NCI-H82 (cell line): ENCODE results near the gene KCNK10.

Experiments
- DNase-seq: peaks from one replicate; lab custom pipeline; 2025; lab: John Stamatoyannopoulos, UW

KCNK10 gene

DNA sequence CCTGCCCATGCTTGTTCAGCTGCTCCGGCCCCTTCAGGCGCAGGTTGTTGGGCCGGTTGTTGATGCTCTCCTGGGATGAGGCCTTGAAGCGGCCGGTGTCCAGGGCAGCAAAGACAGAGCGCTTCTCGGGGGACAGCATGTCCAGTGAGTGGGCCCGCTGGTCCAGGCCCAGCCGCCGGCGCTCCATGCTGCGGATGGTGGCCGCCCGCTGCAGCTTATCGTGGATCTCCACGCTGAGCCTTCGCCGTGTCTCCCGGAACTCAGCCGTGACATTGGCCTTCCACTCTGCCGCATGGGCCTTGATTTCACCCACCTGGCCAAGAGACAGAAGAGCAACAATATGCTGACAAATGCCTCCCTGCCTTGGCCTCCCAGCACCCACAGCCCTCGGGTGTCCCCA is 137.2 kb downstream of the KCNK10 start:
- DNase-seq: no peak

DNA sequence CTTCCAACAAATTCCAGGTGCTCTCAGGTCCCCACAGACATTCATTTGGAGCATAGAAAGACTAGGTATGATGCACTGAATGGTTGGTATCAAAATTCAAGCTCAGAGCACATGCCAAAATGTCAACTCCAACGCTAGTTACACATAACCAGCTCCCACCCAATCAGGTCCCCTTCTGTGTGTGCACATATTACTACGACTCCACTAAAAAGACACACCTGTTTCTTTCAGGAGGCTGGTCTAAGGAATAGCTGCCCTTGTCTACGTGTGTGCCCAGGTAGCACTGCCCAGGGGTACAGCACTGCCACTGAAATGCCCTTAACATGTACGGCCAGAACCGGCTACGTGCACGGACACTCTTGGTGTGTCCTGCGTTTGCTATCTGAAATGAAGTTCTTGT is 138.1 kb downstream of the KCNK10 start:
- no peak for DNase-seq

DNA sequence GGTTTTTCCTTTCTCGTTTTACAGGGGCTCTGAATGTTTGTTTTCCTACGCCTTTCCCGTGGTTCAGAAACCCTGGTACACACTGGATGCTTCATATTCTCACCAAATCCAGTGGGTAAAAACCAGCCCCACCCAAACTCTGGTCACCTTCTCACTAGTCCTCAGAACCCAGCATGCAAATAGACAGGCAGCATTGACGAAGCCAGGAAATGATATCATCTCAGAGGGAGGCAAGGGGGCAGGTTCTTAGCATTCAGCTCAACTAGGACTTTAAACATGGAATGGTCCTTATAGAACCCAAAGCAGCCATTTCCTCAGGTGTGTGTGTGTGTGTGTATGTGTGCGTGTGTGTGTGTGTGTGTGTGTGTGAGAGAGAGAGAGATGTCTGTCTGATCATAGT is 142.0 kb downstream of the KCNK10 start:
- no peak for DNase-seq

DNA sequence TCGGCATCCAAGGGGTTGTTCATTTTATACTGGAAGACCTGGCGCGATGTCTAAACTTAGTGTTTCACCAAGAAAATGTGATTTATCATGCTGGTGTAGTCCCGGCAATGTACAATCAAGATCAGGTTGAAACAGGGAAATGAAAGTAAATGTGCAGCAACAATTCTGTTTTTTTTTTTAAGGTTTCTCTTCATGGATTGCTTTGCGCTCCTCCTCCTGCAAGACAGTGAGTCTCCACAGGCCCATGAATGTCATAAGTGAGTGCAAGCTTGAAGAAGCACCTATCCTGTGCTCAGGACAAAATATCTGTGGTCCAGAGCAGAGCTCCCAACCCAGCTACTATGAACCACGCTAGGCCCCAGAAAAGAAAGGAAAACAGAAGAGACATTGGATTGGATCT is 143.4 kb downstream of the KCNK10 start:
- no peak for DNase-seq

DNA sequence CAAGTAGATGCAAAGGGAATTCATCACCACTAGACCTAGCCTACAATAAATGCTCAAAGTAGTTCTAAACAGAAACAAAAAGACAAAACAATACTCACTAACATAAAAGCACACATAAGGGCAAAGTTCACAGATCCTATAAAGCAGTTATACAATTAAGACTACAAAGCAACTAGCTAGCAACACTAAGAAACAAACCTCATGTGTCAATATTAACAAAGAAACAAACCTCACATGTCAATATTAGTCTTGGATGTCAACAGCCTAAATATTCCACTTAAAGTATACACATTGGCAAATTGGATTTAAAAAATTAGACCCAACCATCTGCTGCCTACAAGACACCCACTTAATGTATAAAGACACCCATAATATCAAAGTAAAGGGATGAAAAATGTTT is 152.7 kb downstream of the KCNK10 start:
- peak; percentile 9 for DNase-seq

DNA sequence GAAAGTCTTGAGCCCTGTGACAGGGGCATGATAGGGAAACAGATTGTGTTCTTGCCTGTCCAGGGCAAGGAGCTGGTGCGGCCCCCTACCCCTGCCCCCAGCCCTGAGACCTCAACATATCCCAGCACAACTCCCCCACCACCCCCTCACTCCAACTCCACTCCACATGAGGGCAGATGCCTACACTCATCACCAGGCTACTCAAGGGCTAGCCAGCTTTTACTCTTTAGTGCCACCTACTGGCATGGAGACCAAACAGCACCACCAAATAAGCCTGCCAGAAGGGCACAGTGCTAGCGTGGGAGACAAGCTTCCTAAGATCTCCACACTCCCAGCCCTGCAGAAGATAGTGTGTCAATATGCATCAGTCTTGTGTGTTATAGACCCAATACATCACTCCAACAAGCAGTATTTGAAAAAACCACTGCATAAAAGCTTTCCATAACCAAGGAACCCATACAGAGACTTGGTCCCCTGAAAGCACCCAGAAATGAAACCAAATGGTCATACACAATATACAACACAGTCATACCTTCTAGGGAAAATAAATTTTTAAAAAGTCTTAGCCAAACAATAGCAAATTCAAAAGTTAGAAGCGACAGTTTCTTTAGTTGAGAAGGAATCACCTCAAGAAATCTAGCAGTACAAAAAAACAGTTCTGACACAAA is 154.4 kb downstream of the KCNK10 start:
- DNase-seq: peak; percentile 50

DNA sequence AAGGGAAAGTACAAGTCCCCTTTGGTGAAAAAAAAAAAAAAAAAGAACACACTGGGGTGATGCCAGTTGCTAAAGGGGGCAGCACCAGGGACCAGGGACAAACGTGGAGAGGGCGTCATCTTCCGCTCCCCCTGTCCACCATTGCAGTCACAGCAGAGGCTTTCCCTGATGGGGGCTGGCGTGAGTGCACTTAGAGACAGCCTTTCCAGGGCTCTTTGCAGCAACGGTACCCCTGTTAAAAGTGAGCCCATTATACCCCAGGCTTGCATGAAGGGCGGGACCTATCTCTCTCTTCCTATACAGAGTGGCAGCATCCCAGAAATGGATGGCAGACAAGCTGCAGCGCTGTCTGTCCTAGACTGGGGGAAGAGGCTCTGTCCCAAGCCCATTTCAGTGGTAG is 155.0 kb downstream of the KCNK10 start:
- DNase-seq: no peak

DNA sequence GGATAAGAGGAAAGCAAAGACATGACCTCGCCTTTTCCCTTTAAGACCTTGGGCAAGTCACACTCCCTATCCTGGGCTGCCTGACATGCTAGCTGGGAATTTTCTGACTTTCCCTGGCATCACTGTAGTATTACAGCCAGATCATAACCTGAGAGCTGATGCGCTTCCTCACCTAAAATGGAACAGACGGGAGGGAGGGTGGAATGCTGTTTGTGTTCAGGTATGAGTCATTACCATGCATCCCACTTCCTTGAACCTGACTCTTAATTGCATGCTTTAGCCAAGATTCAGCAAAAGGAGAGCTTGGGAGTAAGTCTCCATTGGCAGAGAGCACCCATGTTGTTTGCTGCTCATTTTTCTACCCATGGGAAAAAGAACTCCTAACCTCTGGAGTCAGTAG is 156.5 kb downstream of the KCNK10 start:
- no peak for DNase-seq

DNA sequence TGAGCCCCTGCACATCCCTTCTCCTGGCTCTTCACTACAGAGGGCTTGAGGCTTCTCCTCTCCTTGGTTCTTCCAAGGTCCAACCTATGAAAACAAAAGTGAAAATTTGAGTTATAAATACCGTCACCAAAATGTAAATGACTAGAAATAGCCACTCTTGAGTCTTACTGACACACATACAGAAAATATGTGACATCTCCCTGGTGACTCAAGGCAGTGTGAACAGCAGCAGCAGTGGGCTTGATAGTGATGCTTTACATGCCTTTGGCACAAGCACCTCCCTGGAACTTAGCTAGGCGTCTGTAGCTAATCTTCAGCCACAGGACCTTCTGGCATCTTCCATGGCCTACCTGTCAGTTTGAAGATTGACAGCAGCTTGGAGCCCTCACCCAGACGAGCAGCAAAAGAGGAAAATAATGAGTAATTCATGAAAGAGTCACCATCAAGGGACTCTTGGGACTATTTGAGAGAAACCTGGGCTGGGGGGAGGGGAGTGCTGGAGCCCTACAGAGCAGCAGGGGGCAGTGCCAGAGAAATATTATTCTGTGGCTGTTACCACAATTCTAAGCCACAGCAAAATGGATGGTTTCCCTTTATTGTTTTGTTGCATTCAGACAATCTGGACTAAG is 158.0 kb downstream of the KCNK10 start:
- no peak for DNase-seq

DNA sequence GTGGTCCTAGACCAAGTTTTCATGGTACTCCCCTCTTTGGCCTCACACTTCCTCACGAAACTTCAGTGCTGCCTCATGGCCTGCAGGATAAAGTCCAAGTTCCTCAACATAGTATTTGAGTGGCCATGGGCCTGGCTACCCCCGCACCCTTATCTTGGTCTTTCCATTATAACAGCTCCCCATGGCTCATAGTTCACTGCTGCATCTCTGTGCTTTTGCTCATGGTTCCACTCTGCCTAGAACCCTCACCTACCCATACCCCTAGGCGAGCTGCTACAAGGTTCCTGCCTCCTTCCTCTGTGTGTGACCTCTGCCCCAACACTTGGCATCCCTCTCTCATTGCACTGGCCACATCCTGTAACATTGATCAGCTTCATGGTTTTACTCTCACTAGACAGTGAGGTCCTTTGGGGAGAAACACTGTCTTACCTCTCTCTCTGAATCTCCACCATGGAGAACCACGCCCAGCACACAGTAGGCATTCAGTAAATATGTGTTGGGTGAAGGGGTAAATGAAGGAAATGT is 159.3 kb downstream of the KCNK10 start:
- DNase-seq: no peak

DNA sequence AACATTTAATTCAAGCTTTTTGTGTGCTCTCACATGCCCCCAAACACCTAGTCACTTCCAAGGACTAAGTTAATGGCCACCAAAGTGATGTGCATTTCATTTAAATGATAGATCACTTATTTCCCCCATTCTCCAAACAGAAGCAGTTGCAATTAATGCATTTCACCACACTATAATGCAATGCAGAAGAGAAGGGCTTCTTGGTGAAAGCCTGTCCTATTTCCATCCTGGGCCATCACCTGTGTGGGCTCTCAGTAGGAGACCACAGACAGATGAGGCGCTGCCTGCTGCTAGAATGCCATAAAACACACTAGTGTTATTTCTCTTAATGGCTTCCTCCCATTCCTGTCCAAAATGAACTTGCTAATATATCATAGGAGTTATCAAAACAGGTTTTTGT is 166.9 kb downstream of the KCNK10 start:
- no peak for DNase-seq

DNA sequence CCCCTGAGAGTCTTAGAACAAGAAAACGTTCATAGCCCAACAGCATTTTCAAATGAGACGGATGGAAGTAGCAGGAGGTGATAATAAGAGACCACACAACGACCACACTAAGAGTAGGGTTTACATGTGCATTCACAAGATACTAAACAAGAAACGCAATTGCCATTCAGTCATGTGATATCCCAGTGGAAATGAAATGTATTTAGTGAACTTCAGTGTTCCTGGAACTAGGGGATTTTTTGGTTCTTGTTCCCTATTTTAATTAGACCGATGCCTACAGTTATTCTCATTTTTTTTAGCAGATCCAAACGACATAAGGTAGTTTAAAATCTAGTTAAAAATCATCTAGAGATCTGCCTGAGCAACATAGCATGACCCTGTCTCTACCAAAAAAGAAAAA is 168.1 kb downstream of the KCNK10 start:
- no peak for DNase-seq

DNA sequence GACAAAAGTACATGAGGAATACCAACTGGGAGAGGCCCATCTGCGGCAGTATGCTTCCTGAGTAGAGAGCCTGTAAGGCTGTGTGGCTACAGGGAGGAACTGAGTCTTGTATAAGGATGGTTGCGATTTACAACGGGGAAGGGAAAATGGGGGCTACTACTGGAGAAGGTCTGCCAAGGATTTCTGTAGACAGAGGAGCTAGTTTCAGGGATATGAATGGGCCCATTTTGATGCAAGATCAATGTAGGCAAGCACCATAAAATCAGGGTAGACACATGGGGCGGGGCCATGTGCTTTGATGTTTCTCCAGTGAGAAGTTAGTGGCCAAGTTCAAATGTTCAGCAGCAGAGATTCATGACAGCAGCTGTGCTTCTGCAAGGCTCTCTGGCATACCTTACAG is 168.7 kb downstream of the KCNK10 start:
- DNase-seq: no peak

DNA sequence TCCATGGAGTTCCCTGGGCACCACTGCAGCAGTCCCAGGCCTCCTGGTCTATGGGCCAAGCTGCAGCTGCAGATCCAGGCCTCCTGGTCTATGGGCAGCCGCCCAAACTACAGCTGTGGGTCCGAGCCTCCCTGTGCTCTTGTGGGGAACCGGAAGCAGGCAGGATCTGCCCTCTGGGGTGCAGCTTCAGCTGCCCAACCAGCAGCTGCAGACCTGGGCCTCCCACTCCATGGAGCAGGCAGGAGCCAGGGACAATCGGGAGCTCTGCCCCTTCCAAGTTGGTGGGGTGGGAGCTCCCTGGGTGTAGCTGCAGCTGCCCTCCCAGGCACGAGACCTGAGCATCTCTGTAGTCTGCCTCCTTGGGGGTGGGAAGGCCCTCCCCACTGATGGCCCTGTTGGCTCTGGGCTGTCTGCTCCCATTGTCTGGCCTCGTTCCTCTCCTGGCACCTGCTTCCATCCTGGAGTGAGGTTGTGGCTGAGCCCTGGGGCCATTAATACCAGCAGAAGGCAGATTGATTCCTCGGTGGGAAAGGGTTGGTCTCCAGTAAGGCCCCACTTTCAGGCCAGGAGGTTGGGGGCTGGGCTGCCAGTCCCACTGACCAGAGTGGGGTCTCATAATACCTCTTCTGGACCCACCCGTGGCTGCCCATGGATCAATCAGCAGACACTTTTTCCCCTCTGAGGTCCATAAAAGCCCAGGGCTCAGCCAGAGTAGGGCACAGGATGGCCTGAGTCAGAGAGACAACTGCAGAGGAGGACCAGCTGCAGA is 176.0 kb downstream of the KCNK10 start:
- DNase-seq: no peak

DNA sequence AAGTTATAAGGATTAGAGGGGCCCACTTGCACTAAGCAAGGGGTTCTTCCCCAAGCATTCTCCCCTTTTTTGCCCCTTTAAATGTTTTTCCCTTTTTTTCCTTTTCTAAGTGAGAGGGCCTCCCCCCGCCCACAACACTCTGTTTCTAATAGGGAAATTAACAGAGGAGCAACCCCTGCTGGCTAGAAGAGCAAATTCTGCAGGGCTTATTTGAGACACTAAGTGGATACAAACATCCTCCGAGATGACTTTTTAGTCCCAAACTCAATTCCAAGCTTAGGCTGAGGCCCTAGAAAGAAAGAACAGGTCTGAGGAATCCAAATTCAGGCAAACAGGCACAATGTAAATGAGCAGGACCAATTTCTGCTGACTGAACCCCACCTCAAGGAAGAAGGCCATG is 179.3 kb downstream of the KCNK10 start:
- DNase-seq: no peak

DNA sequence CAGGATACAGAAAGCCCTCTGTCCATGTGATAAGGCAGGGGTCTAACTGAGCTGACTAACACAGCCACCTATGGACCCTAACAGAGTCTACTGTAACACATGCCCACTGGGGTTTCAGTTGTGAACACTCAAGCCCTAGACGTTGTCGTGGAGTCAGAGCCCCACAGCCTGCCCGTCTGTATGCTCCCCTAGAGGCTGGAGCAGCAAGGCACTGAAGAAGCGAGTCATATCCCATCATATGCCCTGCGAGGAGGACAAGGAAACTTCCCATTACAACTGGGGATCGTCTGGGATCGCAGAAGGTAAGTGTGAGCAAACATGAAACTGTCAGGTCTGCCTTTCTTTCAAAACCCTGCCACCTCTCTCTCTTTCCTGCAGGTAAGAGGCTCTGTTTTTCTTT is 180.1 kb downstream of the KCNK10 start:
- no peak for DNase-seq

DNA sequence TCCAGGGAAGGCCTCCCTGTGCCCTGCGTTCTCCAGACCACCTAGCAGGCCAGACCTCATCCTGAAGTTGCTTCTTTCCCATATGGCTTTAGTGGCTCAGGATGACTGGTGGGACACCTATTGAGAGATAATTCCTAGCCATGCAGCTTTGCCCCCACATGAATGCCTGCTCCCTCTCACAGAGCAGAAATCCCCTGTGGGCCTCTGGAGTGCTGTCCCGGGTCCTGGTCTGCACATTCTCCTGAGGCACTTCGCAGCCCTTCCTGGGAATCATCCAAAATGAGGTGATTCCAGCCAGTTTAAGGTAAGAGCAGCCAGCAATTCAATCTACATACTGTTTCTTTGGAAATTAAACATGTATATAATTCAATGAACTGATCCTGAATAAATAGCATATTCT is 182.2 kb downstream of the KCNK10 start:
- no peak for DNase-seq

DNA sequence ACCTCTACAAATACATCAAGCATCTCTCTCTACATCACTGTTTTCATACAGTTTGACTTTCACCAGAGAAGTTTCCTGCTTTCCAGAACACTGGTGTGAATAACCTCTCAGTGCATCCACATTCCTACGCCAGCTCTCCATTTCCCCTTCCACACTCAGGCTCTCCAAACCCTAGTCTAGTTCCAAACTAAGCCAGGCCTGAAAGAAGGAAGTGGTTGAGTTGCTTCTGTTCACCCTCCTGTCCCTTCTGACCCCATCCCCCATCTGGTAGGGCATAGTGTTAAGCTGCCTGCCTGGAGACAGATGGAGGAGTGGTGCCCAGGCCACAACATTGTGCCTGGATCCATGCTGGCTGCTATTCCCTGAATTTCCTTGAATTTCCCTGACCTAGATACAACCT is 185.7 kb downstream of the KCNK10 start:
- DNase-seq: no peak
